HEK293T (cell line): ENCODE measurements around the gene OLFM2.

Experiments
- CTCF ChIA-PET: fragments of 350-600 bp; formaldehyde crosslinking; extraction: SDS; loops from one replicate; lab custom pipeline; 2021; ENCODE audit warnings: antibody characterized with exemption, inconsistent platforms; lab: Yijun Ruan, JAX
- POLR2A ChIA-PET: fragments of 350-600 bp; formaldehyde crosslinking; extraction: SDS; loops from one replicate; lab custom pipeline; 2020; ENCODE audit warnings: antibody characterized with exemption, inconsistent platforms; lab: Yijun Ruan, JAX
- DNase-seq: peaks from one replicate; pipeline ENCODE4 v3.0.0; 2012; ENCODE audit warnings: mixed read lengths; ENCODE audit errors: extremely low spot score
- ARNT ChIP-seq: fragments of 450-650 bp; IDR thresholded peaks from 2 replicates; pipeline ENCODE4 v1.6.1; 2017; ENCODE audit warnings: mild to moderate bottlenecking
- BHLHE40 ChIP-seq: fragments of 450-650 bp; IDR thresholded peaks from 2 replicates; pipeline ENCODE4 v1.6.1; 2016; ENCODE audit warnings: mild to moderate bottlenecking, moderate library complexity, borderline replicate concordance
- CTBP1 ChIP-seq: fragments of 450-650 bp; IDR thresholded peaks from 2 replicates; pipeline ENCODE4 v1.6.1; 2016; ENCODE audit warnings: borderline replicate concordance
- ELF4 ChIP-seq: fragments of 450-650 bp; IDR thresholded peaks from 2 replicates; pipeline ENCODE4 v1.6.1; 2017; ENCODE audit warnings: antibody characterized with exemption
- FOXA1 ChIP-seq: fragments of 450-650 bp; IDR thresholded peaks from 2 replicates; pipeline ENCODE4 v1.6.1; 2016; ENCODE audit warnings: mild to moderate bottlenecking
- FOXK2 ChIP-seq: fragments of 450-650 bp; IDR thresholded peaks from 2 replicates; pipeline ENCODE4 v1.6.1; 2016; ENCODE audit warnings: mild to moderate bottlenecking
- FOXM1 ChIP-seq: fragments of 450-650 bp; IDR thresholded peaks from 2 replicates; pipeline ENCODE4 v1.6.1; 2017; ENCODE audit warnings: mild to moderate bottlenecking, borderline replicate concordance
- HDGF ChIP-seq: fragments of 450-650 bp; IDR thresholded peaks from 2 replicates; pipeline ENCODE4 v1.6.1; 2017; ENCODE audit warnings: antibody characterized with exemption, borderline replicate concordance
- L3MBTL2 ChIP-seq: fragments of 450-650 bp; conservative IDR thresholded peaks from 2 replicates; pipeline ENCODE4 v1.6.1; 2016; ENCODE audit warnings: mild to moderate bottlenecking
- LEF1 ChIP-seq: fragments of 450-650 bp; IDR thresholded peaks from 2 replicates; pipeline ENCODE4 v1.6.1; 2017; ENCODE audit warnings: mild to moderate bottlenecking, borderline replicate concordance
- NFRKB ChIP-seq: fragments of 450-650 bp; IDR thresholded peaks from 2 replicates; pipeline ENCODE4 v1.6.1; 2016; ENCODE audit warnings: mild to moderate bottlenecking, moderate library complexity
- SP1 ChIP-seq: fragments of 450-650 bp; IDR thresholded peaks from 2 replicates; pipeline ENCODE4 v1.6.1; 2017
- SUZ12 ChIP-seq: fragments of 450-650 bp; IDR thresholded peaks from 2 replicates; pipeline ENCODE4 v1.6.1; 2016; ENCODE audit warnings: mild to moderate bottlenecking
- TARDBP ChIP-seq: fragments of 450-650 bp; IDR thresholded peaks from 2 replicates; pipeline ENCODE4 v1.6.1; 2016
- ZNF384 ChIP-seq: fragments of 450-650 bp; IDR thresholded peaks from 2 replicates; pipeline ENCODE4 v1.6.1; 2016
- TF ChIP-seq, protein P1 (sequence below): fragments of 450-650 bp; IDR thresholded peaks from 2 replicates; pipeline ENCODE4 v1.6.1; 2016

Gene OLFM2

DNA sequence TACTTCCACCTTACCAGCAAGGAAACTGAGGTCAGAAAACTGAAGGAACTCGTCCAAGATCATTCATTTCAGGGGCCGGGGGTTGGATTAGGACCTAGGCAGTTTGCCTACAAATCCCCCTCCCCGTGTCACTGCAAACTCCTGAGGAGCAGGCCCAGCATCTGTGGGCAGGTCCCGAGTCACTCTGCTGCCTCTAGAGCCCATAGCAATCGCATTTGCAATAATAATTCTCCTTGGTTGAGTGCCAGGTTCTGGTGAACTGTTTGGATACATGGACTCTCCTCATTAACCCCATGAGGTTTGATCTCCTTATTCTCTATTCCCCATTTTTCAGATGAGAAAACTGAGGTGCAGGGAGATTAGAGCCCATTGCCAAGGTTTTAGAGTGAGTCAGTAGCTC, 100.3 kb downstream of the OLFM2 start:
- ChIA-PET POLR2A (interaction anchor here (1.0 kb wide), 2 partner anchors 9 to 11 kb away, joined by 3 read pairs; no protein-coding TSS in a partner anchor), CTCF (no interaction called here)
- DNase-seq: peak; percentile 11
- TF ChIP-seq FOXA1: no peak
- no peak for TF ChIP-seq SP1
- TF ChIP-seq NFRKB: no peak
- no peak for TF ChIP-seq ZNF384
- TF ChIP-seq CTBP1: no peak
- no peak for TF ChIP-seq SUZ12
- TF ChIP-seq BHLHE40: no peak
- TF ChIP-seq LEF1: no peak
- TF ChIP-seq FOXM1: no peak
- no peak for TF ChIP-seq FOXK2
- no peak for TF ChIP-seq L3MBTL2
- TF ChIP-seq, protein P1, sequence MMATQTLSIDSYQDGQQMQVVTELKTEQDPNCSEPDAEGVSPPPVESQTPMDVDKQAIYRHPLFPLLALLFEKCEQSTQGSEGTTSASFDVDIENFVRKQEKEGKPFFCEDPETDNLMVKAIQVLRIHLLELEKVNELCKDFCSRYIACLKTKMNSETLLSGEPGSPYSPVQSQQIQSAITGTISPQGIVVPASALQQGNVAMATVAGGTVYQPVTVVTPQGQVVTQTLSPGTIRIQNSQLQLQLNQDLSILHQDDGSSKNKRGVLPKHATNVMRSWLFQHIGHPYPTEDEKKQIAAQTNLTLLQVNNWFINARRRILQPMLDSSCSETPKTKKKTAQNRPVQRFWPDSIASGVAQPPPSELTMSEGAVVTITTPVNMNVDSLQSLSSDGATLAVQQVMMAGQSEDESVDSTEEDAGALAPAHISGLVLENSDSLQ: no peak
- TF ChIP-seq TARDBP: no peak
- TF ChIP-seq HDGF: no peak
- no peak for TF ChIP-seq ARNT
- no peak for TF ChIP-seq ELF4

DNA sequence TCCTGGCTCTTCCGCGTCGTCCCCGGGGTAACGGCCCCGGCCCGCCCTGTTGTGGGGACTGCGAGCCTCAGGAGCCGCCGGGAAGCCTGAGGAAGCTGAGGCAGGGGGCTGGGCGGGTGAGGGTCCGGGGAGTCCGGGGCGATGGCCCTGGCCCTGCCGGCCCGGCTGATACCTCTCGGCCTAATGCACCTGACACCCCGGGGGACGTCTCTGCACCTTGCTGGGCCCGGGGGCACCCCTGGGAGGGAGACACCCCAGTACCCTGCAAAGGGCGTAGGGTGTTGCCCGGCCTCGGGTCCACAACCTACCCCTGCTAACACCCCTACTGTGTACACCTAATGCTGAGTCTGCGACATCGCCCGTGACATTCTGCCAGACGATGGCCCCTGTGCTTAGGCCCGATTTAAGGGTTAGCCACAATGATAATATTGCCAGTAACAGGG, 100.8 kb downstream of the OLFM2 start:
- DNase-seq: no peak
- POLR2A ChIA-PET: interaction anchor here (1.0 to 1.6 kb wide), 2 partner anchors 8 to 16 kb away, joined by 3 to 9 read pairs; partner anchors contain the start of gene FBXL12
- no peak for TF ChIP-seq BHLHE40
- TF ChIP-seq TARDBP: no peak
- no peak for TF ChIP-seq FOXM1
- TF ChIP-seq SP1: no peak
- TF ChIP-seq ZNF384: no peak
- no peak for TF ChIP-seq FOXK2
- no peak for TF ChIP-seq ARNT
- TF ChIP-seq NFRKB: no peak
- no peak for TF ChIP-seq SUZ12
- TF ChIP-seq ELF4: no peak
- no peak for TF ChIP-seq LEF1
- no peak for TF ChIP-seq L3MBTL2
- TF ChIP-seq, protein P1: no peak
- TF ChIP-seq CTBP1: no peak
- TF ChIP-seq HDGF: no peak
- TF ChIP-seq FOXA1: no peak
- CTCF ChIA-PET: no interaction called here

DNA sequence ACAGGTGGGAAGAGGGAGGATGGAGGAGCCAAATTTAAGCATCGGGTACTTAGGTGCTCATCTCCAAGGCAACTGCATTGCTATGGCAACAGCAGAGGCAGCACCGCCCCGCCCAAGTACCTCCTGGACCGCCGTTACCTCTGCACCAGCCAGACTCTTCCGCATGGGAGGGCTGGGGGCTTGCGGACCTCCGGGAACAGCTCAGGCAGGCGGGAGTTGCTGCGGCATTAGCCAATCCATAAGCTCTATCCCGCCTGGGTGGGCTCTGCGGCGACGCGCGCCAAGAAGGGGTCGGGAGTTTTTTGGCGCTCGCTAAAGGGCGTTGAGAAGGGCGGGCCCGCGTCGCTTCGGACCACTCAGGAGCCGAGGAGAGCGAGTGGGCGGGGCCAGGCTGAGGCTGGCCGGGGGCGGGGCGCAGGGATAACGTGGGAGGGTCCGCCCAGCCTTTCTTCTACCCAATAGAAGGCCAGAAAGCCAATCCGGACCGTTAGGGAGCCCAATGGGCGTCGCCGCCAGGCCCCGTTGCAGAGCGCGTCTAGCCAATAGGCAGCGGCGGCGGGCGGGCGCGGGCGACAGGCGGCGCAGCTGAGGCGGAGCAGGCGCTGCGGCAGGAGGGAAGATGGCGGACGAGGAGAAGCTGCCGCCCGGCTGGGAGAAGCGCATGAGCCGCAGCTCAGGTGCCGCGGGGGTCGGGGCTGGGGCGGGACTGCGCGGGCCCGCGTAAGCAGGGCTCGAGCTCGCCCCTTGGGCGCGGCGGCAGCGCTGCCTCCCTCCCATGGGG, 101.4 kb downstream of the OLFM2 start, which contains the start of gene PIN1:
Gene PIN1 (plus strand): TSS at position 593 of the 781 bp plus-strand sequence. CDS start 27 bp downstream, at position 620.
- POLR2A ChIA-PET: interaction anchor here (0.6 to 1.6 kb wide), 2 partner anchors 14 to 16 kb away, joined by 3 to 9 read pairs; partner anchors contain the start of gene FBXL12
- CTCF ChIA-PET: interaction anchor here (0.5 to 0.6 kb wide), 3 partner anchors 16 to 120 kb away, joined by 3 to 4 read pairs (median 3); no protein-coding TSS in a partner anchor

DNA sequence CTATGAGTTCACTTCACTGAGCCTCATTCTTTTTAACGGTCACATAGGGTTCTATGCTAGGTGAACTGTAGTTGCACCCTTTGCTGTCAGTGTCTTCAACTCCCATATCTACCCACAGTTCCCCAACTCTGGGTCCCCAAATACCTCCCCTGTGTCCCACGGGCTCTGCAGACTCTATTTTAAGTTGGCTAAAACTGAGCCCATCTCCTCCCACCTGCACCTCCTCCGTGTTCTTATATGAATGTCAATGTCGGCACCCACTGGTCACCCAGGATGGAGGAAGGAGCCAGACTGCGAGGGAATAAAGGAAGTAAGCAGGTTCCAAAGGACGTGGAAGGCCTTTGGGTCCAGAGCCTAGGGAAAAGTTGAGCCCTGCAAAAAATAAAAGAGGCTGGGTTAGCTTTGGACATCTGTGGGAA, 102.0 kb downstream of the OLFM2 start:
- ChIA-PET CTCF (interaction anchor here (0.5 to 0.6 kb wide), 3 partner anchors 17 to 120 kb away, joined by 3 to 4 read pairs (median 3); no protein-coding TSS in a partner anchor), POLR2A (interaction anchor here (1.6 kb wide), 1 partner anchor 15 kb away, joined by 9 read pairs; the partner anchor contains the start of gene FBXL12)
- no peak for DNase-seq
- TF ChIP-seq FOXM1 (no peak), HDGF (no peak), BHLHE40 (no peak), TARDBP (no peak)

More for the DNA sequence above, 101.4 kb downstream of the OLFM2 start, which contains the start of gene PIN1:
- TF ChIP-seq SP1: peak; percentile 70
- TF ChIP-seq SUZ12: no peak
- TF ChIP-seq L3MBTL2: 0 out of 2 replicates have a peak, but pooled peaks have one; percentile 39
- TF ChIP-seq FOXM1: no peak
- TF ChIP-seq CTBP1: peak; percentile 67
- TF ChIP-seq, protein P1: peak; percentile 91
- peak; percentile 98 for DNase-seq

DNA sequence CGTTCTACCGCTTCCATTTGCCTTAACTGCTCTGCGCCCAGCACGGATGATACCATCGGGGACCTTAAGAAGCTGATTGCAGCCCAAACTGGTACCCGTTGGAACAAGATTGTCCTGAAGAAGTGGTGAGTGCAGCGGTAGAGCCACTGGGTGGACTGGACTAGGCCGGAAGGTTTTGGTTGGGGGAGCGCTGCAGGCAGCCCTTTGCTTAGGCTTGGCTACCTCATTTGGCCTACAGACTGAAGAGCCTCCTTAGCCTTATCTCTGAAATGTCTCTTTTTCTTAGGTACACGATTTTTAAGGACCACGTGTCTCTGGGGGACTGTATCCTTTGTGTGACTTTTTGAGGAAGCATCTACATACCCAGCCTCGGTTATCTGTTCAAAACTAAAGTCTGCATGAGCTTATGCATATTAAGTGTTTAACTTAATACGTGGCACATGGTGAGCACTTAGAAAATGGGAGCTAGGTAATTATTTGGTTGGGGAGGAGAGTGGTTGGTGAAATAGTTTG, 107.7 kb downstream of the OLFM2 start:
- ChIA-PET POLR2A (interaction anchor here (0.6 to 2.5 kb wide), 5 partner anchors 10 to 94 kb away, joined by 3 to 25 read pairs (median 4); partner anchors contain the start of gene FBXL12), CTCF (no interaction called here)
- no peak for TF ChIP-seq TARDBP
- no peak for TF ChIP-seq FOXM1
- no peak for TF ChIP-seq ARNT
- TF ChIP-seq CTBP1: no peak
- no peak for TF ChIP-seq NFRKB
- TF ChIP-seq FOXA1: no peak
- no peak for TF ChIP-seq L3MBTL2
- TF ChIP-seq SUZ12: no peak
- TF ChIP-seq FOXK2: no peak
- no peak for TF ChIP-seq LEF1
- TF ChIP-seq ZNF384: no peak
- no peak for TF ChIP-seq HDGF
- TF ChIP-seq BHLHE40: no peak
- no peak for TF ChIP-seq SP1
- TF ChIP-seq, protein P1: no peak
- TF ChIP-seq ELF4: no peak
- DNase-seq: no peak
